Ishikawa (cell line): Measurements from ENCODE around the gene ACBD6.

Experiments
- CEBPB ChIP-seq: IDR thresholded peaks from 2 replicates; pipeline ENCODE4 v1.6.1; 2012
- CREB1 ChIP-seq: IDR thresholded peaks from 2 replicates; pipeline ENCODE4 v1.6.1; 2012; ENCODE audit warnings: low read depth
- EGR1 ChIP-seq: IDR thresholded peaks from 2 replicates; pipeline ENCODE4 v1.6.1; 2012
- EP300 ChIP-seq: IDR thresholded peaks from 2 replicates; pipeline ENCODE4 v1.6.1; 2012; ENCODE audit warnings: borderline replicate concordance
- FOXM1 ChIP-seq: IDR thresholded peaks from 2 replicates; pipeline ENCODE4 v1.6.1; 2012; ENCODE audit warnings: low read depth, borderline replicate concordance
- MAX ChIP-seq: IDR thresholded peaks from 2 replicates; pipeline ENCODE4 v1.6.1; 2012
- NFIC ChIP-seq: IDR thresholded peaks from 2 replicates; pipeline ENCODE4 v1.6.1; 2012
- RAD21 ChIP-seq: IDR thresholded peaks from 2 replicates; pipeline ENCODE4 v1.6.1; 2012; ENCODE audit warnings: low read depth
- REST ChIP-seq: IDR thresholded peaks from 2 replicates; pipeline ENCODE4 v1.6.1; 2012; ENCODE audit warnings: low read depth, mild to moderate bottlenecking
- TAF1 ChIP-seq: IDR thresholded peaks from 2 replicates; pipeline ENCODE4 v1.6.1; 2012; ENCODE audit warnings: low read depth, mild to moderate bottlenecking
- TCF12 ChIP-seq: IDR thresholded peaks from 2 replicates; pipeline ENCODE4 v1.6.1; 2012; ENCODE audit warnings: low read depth
- TEAD4 ChIP-seq: IDR thresholded peaks from 2 replicates; pipeline ENCODE4 v1.6.1; 2012
- USF1 ChIP-seq: IDR thresholded peaks from 2 replicates; pipeline ENCODE4 v1.6.1; 2012
- YY1 ChIP-seq: IDR thresholded peaks from 2 replicates; pipeline ENCODE4 v1.6.1; 2012; ENCODE audit warnings: low read depth
- ZBTB7A ChIP-seq: IDR thresholded peaks from 2 replicates; pipeline ENCODE4 v1.6.1; 2012; ENCODE audit warnings: low read depth

The ACBD6 gene

GRCh38 chr1:180280617-180281016, 221.8 kb downstream of the ACBD6 start:
- no peak for TF ChIP-seq RAD21
- no peak for TF ChIP-seq USF1
- TF ChIP-seq TAF1, result no peak
- TF ChIP-seq CEBPB, result no peak
- no peak for TF ChIP-seq REST
- no peak for TF ChIP-seq TCF12
- no peak for TF ChIP-seq CREB1
- no peak for TF ChIP-seq TEAD4
- TF ChIP-seq EGR1, result no peak
- no peak for TF ChIP-seq ZBTB7A
- TF ChIP-seq MAX, result no peak
- TF ChIP-seq EP300, result no peak
- no peak for TF ChIP-seq YY1
- TF ChIP-seq FOXM1, result no peak
- TF ChIP-seq NFIC, result no peak

GRCh38 chr1:180279651-180280050, 222.7 kb downstream of the ACBD6 start:
- TF ChIP-seq ZBTB7A, result no peak
- no peak for TF ChIP-seq CEBPB
- no peak for TF ChIP-seq RAD21
- TF ChIP-seq NFIC, result no peak
- TF ChIP-seq REST, result no peak
- TF ChIP-seq TAF1, result no peak
- no peak for TF ChIP-seq TCF12
- TF ChIP-seq EP300, result no peak
- TF ChIP-seq USF1, result no peak
- no peak for TF ChIP-seq TEAD4
- no peak for TF ChIP-seq YY1
- no peak for TF ChIP-seq MAX
- no peak for TF ChIP-seq EGR1
- TF ChIP-seq FOXM1, result no peak
- no peak for TF ChIP-seq CREB1

GRCh38 chr1:180278596-180279395, 223.6 kb downstream of the ACBD6 start:
- TF ChIP-seq MAX (no peak), ZBTB7A (no peak), EP300 (no peak), CEBPB (no peak), TEAD4 (no peak), EGR1 (no peak), TCF12 (no peak), YY1 (no peak), CREB1 (no peak), RAD21 (no peak)

GRCh38 chr1:180278194-180278515, 224.2 kb downstream of the ACBD6 start:
- TF ChIP-seq CREB1 (no peak), EGR1 (no peak), TAF1 (no peak), REST (no peak), ZBTB7A (no peak), CEBPB (no peak), MAX (no peak), RAD21 (no peak), NFIC (no peak)
